T47D (cell line): ENCODE results near the gene CHDH.

Experiments used
- DNase-seq, 2 experiments: peaks; one replicate each; pipeline versions ENCODE4 v3.0.0 to v3.0.0-alpha.2; 2011 to 2012; ENCODE audit warnings: low read depth in 1 of 2, low spot score in 1 of 2
- JUND ChIP-seq: IDR thresholded peaks from 2 replicates; pipeline ENCODE4 v1.6.1; 2012; ENCODE audit warnings: low read depth
- in situ Hi-C: cut with HindIII; loops from 2 replicates; pipeline ENCODE4 v1.10.0; 2016; ENCODE audit warnings: low sequenced_read_pairs, low pct_unique_long_range_greater_than_20kb

CHDH gene

DNA sequence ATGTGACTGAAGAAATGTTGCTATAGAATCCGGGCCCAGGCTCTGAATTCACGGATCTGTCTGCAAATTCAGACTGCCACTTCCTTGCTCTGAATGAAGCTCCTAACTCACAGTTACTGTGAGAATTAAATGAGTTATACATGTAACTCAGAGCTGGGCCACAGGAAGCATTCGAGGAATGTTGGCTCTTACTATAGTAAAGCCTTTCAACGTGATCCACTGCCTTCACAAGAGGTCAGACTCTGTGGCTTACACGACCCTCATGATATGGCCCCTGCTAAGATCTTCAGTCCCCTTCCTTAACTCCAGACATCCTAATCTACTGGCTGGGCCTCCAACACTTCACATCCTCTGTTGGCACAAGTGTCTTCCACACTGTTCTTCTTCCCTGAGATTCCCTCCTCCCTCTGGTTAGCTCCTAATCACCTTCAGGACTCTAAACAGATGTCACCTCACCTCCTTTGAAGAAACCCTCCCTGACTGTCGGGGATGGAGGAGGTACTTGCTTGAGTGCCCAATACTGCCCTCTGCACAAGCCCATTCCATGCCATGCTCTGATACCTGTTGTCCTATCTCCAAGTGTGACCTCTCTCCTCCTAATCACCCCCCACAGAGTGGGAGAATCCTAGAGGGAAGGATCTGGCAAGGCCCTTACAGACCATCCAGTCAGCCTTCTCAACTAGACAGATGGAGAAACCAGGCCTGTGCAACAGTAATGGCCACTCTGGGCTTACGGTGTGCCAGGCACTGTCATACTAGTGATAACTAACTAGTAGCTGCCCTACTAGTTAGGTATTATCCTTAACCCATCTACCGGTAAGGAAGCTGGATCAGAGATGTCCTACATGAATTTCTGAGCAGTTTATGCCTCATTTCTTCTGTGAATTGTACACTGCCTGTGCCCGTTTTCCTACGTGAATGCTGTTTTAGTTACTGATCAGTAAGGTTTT, 34.5 kb upstream of the CHDH start:
- in situ Hi-C loops: no loop called here
- no peak for DNase-seq
- no peak for TF ChIP-seq JUND

DNA sequence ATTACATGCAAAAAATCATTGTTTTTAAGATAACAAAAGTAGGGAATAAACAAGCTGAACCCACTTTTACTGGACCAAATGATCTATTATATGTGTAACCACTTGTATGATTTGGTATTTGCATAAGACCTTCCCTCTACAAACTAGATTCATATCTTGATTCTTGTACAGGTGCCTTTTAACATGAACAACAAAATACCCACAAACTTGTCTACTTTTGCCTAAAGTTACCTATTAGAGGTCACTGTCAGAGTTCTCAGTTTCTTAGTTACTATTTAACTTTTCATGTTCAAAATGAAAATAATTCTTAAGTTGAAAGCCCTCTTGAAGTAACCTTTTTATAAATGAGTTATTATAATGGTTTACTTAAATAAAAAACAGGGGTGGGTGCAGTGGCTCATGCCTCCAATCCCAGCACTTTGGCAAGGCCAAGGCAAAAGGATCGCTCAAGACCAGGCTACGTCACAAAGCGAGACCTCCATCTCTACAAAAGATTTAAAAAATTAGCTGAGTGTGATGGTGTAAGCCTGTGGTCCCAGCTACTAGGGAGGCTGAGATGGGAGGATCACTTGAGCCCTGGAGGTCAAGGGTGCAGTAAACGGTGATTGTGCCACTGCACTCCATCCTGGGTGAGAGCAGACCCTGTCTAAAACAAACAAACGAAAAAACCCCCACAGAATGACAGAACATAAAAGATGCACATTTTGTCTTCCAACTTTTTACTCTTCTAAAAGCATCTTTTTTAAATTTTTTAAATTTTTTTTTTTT, 19.7 kb upstream of the CHDH start:
- DNase-seq: no peak
- in situ Hi-C loops: no loop called here

DNA sequence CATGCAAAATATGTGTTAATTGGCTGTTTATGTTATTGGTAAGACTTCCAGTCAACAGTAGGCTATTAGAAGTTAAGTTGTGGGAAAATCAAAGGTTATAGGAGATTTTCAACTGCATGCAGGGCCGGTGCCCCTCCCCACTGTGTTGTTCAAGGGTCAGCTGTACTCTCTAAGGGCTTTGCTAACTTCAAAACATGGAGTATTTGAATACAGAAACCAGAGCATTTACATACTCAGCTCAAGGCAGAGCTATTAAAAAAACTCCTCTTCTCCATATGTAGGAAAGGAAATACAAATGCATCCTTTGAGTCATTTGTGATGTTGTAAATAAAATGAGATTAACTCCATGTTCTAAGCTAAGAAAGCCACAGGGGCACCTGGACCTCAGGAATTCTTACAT, 16.9 kb upstream of the CHDH start:
- no peak for DNase-seq
- in situ Hi-C loops: no loop called here
- TF ChIP-seq JUND: no peak

More for the DNA sequence above, 19.7 kb upstream of the CHDH start:
- TF ChIP-seq JUND: no peak

DNA sequence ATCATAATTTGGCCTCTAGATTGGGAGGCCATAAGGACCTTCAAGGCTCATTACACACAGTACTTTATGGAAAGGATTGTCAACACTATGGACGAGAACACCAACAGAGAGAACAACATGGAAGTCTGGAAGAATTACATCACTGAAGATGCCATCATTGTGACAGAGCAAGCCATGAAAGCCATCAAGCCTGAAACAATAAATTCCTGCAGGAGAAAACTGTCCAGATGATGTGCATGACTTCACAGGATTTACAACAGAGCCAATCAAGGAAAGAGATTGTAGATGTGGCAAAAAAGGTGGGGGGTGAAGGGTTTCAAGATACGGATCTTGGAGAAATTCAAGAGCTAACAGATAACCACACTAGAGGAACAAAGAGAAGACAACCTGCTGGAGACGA, 16.0 kb upstream of the CHDH start:
- in situ Hi-C loops: no loop called here
- DNase-seq: no peak
- no peak for TF ChIP-seq JUND

DNA sequence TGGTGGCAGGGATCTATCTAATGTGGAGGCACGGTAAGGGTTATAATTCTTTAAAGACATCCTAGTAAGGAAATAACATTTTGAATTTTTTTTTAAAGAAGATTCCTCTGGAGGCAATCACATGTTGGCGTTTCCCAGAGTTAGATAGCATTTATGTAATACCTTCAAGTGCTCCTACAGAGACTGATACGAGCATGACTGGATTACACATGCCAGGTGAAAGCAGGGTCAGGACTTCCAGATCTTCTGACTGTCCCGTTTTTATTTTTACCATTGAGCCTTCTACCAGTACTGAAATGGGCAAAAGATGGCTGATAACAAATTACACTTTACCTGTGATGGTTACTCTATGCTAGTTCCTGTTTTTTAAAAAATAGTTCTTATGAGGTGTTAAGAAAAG, 14.0 kb upstream of the CHDH start:
- in situ Hi-C loops: no loop called here
- TF ChIP-seq JUND: no peak
- DNase-seq: no peak

DNA sequence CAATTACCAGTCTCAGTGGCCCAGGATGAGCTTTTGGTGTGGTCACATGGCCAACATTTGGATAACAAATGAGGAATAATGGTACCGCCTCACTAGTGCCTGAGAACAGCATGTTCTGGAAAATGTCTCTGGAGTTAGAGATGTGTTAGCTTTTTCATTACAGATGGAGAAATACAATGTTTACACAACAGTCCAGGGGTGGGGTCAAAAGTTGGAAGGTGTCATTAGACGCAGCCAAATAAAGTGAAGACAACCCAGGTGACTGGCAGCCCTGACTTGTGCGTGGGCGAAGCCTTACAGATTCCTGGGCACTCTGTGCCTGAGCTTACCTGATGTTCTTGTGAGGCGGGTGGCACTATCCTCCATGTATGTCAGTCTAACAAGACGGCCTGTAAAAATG, 13.0 kb upstream of the CHDH start:
- in situ Hi-C loops: no loop called here
- no peak for TF ChIP-seq JUND
- DNase-seq: no peak

DNA sequence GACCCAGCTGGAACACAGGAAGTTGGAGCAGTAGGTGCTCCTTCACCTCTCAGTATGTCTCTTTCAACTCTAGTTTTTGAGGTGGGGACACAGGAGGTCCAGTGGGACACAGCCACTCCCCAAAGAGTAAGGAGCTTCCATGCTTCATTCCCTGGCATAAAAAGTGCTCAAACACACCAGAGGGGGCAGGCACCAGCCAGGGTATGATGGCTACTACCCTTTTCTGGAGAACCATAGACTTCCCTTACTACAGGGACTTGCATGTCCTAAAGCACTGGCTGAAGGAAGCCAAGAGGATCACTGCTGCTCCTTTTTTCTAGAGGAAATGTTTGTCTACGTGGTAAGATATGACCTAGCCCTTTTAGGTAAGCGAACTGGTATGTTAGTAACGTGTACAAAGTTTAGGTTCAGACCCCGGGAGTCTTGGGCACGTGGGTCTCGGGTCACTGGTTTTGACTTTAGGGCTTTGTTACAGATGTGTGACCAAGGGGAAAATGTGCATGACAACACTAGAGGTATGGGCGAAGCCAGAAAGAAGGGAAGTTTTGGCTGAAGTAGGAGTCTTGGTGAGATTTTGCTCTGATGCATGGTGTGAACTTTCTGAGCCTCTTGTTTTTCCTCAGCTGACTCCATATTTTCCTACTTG, 12.0 kb upstream of the CHDH start:
- DNase-seq: no peak
- in situ Hi-C loops: no loop called here
- TF ChIP-seq JUND: no peak

DNA sequence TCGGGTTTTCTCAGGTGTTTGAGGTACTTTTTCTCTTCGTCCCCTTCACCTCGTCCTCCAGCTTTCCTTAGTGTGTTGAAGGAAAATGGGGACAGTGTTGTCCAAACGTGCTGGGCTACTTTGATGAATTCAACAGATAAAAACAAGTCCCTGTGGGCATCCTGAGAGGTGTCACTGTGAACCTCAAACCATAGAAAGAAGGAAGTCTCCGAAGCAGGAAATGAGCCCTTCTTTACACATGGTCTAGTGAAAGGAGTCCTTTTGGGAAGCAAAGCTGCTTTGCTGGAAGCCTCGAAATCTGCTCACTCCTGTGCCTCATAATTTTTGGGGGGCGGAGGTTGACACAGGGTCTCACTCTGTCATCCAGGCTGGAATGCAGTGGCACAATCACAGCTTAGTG, 10.7 kb upstream of the CHDH start:
- in situ Hi-C loops: no loop called here
- DNase-seq: no peak
- TF ChIP-seq JUND: no peak

DNA sequence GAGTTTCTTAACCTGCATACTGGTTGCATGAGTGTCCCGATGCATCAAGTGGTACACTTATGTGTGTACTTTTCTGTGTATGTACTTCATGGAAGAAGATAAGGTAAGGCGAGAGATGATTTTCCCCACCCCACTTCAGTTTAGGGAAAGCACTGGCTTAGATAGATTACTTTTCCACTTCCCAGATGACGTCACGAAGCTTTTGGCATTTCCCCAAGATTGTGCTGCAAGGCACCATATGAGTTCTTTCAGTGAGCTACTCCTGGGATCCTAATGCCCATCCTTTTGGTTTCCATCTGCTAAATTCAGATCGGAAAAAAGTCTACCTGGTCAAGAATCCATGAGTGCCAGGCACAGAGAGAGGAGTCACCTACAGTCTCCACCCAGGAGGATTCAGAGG, 4.7 kb upstream of the CHDH start:
- DNase-seq: no peak
- in situ Hi-C loops: no loop called here
- no peak for TF ChIP-seq JUND

DNA sequence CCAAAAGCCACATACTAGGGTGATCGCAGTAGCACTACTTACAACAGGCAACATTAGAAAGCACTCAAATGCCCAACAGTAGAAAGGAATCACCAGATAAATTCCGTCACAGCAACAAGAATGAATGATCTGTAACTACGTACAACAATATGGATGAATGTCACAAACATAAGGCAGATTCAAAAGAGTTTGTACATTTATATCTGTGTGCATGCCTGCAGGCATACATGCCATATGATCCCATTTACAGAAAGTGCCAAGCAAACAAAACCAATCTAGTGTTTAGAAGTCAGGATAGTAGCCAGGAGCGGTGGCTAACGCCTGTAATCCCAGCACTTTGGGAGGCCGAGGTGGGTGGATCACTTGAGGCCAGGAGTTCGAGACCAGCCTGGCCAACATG, 3.7 kb upstream of the CHDH start:
- in situ Hi-C loops: no loop called here
- no peak for DNase-seq
- TF ChIP-seq JUND: no peak

DNA sequence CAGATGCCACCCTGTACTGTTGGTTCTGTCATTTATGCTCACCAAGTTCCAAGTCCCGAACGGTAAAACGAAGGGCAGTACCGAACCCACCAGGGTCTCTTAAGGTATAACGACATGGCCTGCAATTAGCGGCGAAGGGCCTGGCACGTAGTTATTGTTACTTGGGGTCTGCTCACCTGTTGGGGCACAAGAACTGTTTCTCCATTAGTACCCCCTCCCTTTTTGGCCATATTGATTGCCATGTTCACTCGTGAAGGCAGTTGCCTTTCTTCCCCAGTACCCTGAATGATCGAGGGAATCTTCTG, 584 bp upstream of the CHDH start:
- DNase-seq: no peak
- TF ChIP-seq JUND: no peak
- in situ Hi-C loops: no loop called here

DNA sequence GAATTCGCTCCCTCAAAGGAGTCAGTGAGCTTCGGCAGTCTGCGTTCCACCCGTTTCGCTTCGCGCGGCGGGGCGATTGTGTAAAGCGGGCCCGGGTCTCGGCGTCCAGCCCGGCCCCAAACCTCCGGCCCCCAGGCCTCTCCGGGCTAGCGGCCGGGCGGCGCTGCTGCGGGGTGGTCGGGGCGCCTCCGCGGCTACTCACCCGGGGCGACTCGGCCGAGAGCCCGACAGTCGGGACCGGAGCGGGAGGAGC, 412 bp downstream of the CHDH start:
- no peak for DNase-seq
- in situ Hi-C loops: no loop called here
- TF ChIP-seq JUND: no peak

DNA sequence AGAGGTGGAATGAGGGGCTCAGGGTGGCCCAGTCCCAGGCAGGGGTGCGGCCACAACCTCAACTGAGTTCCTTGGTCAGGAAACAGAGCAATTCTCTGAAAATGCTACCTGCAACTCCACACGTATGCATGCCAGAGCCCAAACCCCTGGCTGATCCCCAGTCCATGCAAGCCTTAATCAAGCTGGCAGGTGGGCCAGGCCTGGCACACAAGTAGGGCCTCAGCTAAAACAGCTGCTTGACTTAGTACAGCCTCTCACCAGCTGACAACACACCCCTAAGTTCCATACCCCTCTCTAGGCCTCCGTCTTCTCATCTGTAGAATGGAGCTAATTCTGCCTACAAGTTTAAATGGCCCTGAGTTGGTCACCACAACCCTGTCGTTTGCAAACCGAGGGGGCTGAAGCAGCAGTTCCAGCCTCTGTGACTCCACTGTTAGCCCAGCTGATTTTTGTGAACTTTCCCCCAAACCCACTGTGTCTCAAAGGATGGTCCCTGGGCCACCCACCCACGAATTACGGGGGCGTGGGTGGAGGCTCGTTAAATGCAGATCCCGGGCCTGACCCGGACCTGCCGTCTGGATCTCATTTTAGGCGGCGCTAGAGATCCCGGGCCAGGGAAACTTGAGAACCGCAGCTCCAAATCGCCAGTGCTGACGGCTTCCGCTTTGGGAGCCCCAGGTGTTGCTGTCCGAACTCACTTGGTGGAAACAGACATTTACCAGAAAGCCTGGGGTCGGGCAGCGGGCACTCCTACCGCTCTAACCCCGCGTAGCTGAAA, 927 bp downstream of the CHDH start:
- TF ChIP-seq JUND: no peak
- peak; percentile 61 to 81 for DNase-seq
- in situ Hi-C loops: no loop called here
